Prostate gland (tissue), 2 donors: Measurements from ENCODE around the gene JAGN1. TPM values are rescaled to one million over a fixed set of nuclear protein-coding genes. Genes with fewer than 3 reads are reported as not detected.

ENCODE experiments used
- DNase-seq: peaks from one replicate; pipeline ENCODE4 v3.0.0-alpha.2; 2019; ENCODE audit warnings: low spot score
- H3K27ac ChIP-seq, 2 donors: fragments of 200-600 bp; sonication (generic); 2 replicates each; pipeline ENCODE4 v1.5.1; 2017 to 2019
- H3K27me3 ChIP-seq: fragments of 200-600 bp; sonication (generic); replicated peaks from 2 replicates; pipeline ENCODE4 v1.5.1; 2019; ENCODE audit not compliant: insufficient read depth
- H3K36me3 ChIP-seq, 2 donors: fragments of 200-600 bp; sonication (generic); 1 replicate in 1 of 2; 2 replicates in 1 of 2; pipeline versions ENCODE4 v1.5.1 to v1.8.1; 2017 to 2019
- H3K4me1 ChIP-seq: fragments of 200-600 bp; sonication (generic); replicated peaks from 2 replicates; pipeline ENCODE4 v1.5.1; 2019
- H3K4me3 ChIP-seq, 2 donors: fragments of 200-600 bp; sonication (generic); 2 replicates each; pipeline ENCODE4 v1.5.1; 2017 to 2019
- H3K9me3 ChIP-seq: fragments of 200-600 bp; sonication (generic); 2 replicates; pipeline ENCODE4 v1.5.1; 2017
- CTCF ChIP-seq, 4 experiments: fragments of 200-600 bp in 2 of 4; fragments of 450-650 bp in 2 of 4; sonication (generic) in 2 of 4; IDR thresholded peaks; 1 replicate in 3 of 4; 2 replicates in 1 of 4; pipeline ENCODE4 v1.5.1; 2016 to 2019; ENCODE audit warnings: antibody characterized with exemption in 4 of 4, mild to moderate bottlenecking in 2 of 4, moderate library complexity in 2 of 4
- POLR2A ChIP-seq: fragments of 450-650 bp; IDR thresholded peaks from one replicate; pipeline ENCODE4 v1.6.1; 2016; ENCODE audit warnings: antibody characterized with exemption, mild to moderate bottlenecking
- POLR2AphosphoS5 ChIP-seq: sonication (generic); formaldehyde crosslinking; IDR thresholded peaks from one replicate; pipeline ENCODE4 v1.6.1; 2017; ENCODE audit warnings: antibody characterized with exemption
- WGBS: methylation state at CpG from one replicate; pipeline ENCODE4 v1.1.5; 2018; 5-methylcytosine and 5-hydroxymethylcytosine counted together
- intact Hi-C: fragments of 100-400 bp; cut with DNase I; formaldehyde crosslinking; loops from one replicate; pipeline ENCODE4 v1.14.2; 2022
- total RNA-seq, 2 donors: library from RNA; depleted of rRNA; stranded (reverse); fragments of >200 nt; gene quantifications; one replicate each; pipeline ENCODE4 v1.1.0, GENCODE V29; 2016

Gene JAGN1
- total RNA-seq, 2 donors from 2014 or later = 37.0 to 61.5 TPM

- no peaks in the 10 kb centered on the region for H3K36me3 ChIP-seq
- no peaks in the 10 kb centered on the region for H3K27me3 ChIP-seq
- 64% methylated on average over 4 of the region's 4 CpGs for WGBS
- no peak overlapping the region for H3K4me3 ChIP-seq
- intact Hi-C loops = no loop called here
- no peaks in the 10 kb centered on the region for H3K4me1 ChIP-seq
- H3K9me3 ChIP-seq = no peaks in the 10 kb centered on the region
- TF ChIP-seq POLR2AphosphoS5 (no peak), CTCF (IDR thresholded peaks at IDR 0.05) (no peak), POLR2A (no peak)
- no peak for DNase-seq
- H3K27ac ChIP-seq = peak overlapping the region in 1 of 2 donors; percentile 70
Observed at GRCh38 chr3:9903904-9904303, 13.5 kb downstream of the JAGN1 start.

GRCh38 chr3:9906480-9906879 lies 16.1 kb downstream of the JAGN1 start:
- H3K4me3 ChIP-seq = no peak overlapping the region
- no peak for TF ChIP-seq POLR2A
- TF ChIP-seq CTCF (IDR thresholded peaks at IDR 0.05) = no peak
- no peak for TF ChIP-seq POLR2AphosphoS5
- no peak for DNase-seq
- intact Hi-C loops = no loop called here
- no peak overlapping the region for H3K27ac ChIP-seq
- WGBS = 87% methylated on average over 5 of the region's 5 CpGs
- no peaks in the 10 kb centered on the region for H3K36me3 ChIP-seq
- H3K27me3 ChIP-seq = no peaks in the 10 kb centered on the region
- H3K9me3 ChIP-seq = no peaks in the 10 kb centered on the region
- no peaks in the 10 kb centered on the region for H3K4me1 ChIP-seq

GRCh38 chr3:9908286-9908685 lies 17.9 kb downstream of the JAGN1 start:
- 100% methylated on average over 3 of the region's 3 CpGs for WGBS
- no peak overlapping the region for H3K27ac ChIP-seq
- H3K36me3 ChIP-seq = no peaks in the 10 kb centered on the region
- H3K9me3 ChIP-seq = no peaks in the 10 kb centered on the region
- DNase-seq = no peak
- no peak overlapping the region for H3K4me3 ChIP-seq
- TF ChIP-seq POLR2AphosphoS5 (no peak), POLR2A (no peak), CTCF (IDR thresholded peaks at IDR 0.05) (no peak)
- intact Hi-C loops = no loop called here
- no peaks in the 10 kb centered on the region for H3K4me1 ChIP-seq
- no peaks in the 10 kb centered on the region for H3K27me3 ChIP-seq

GRCh38 chr3:9909221-9910013 lies 19.0 kb downstream of the JAGN1 start:
- no peak for TF ChIP-seq CTCF (IDR thresholded peaks at IDR 0.05)
- TF ChIP-seq POLR2A = no peak
- TF ChIP-seq POLR2AphosphoS5 = no peak
- intact Hi-C loops = loop anchor here (10.0 kb wide), 1 partner anchor 175 kb away; the partner anchor contains the start of gene BRPF1
- Histone ChIP-seq H3K36me3 (no peaks in the 10 kb centered on the region), H3K4me1 (peaks cover 3% of the 10 kb centered on the region), H3K27me3 (no peaks in the 10 kb centered on the region), H3K27ac (no peak overlapping the region), H3K4me3 (no peak overlapping the region), H3K9me3 (no peaks in the 10 kb centered on the region)
- DNase-seq = no peak
- 80% methylated on average over 7 of the region's 7 CpGs for WGBS

- peaks cover 12% of the 10 kb centered on the region for H3K4me1 ChIP-seq
- TF ChIP-seq CTCF (IDR thresholded peaks at IDR 0.05) = no peak
- WGBS = 96% methylated on average over 8 of the region's 8 CpGs
- no peaks in the 10 kb centered on the region for H3K9me3 ChIP-seq
- H3K27me3 ChIP-seq = no peaks in the 10 kb centered on the region
- intact Hi-C loops = loop anchor here (10.0 kb wide), 1 partner anchor 177 kb away; the partner anchor contains the start of gene BRPF1
- H3K36me3 ChIP-seq = no peaks in the 10 kb centered on the region
- no peak for DNase-seq
- no peak overlapping the region for H3K4me3 ChIP-seq
- no peak overlapping the region for H3K27ac ChIP-seq
Observed at GRCh38 chr3:9911863-9912262, 21.5 kb downstream of the JAGN1 start.
